Islet precursor cell (in vitro differentiated cells): Measurements from ENCODE around the gene SELENOP.
"Not testable (repeated sequence)": the region's sequence is repeated elsewhere in the genome, so short reads cannot be mapped to it uniquely, and the experiment has no call there.

ENCODE experiments used
- DNase-seq: peaks from one replicate; pipeline ENCODE4 v3.0.0-alpha.2; 2018

SELENOP gene

GRCh38 chr5:42825422-42826148 lies 13.9 kb upstream of the SELENOP start:
- no peak for DNase-seq

DNA sequence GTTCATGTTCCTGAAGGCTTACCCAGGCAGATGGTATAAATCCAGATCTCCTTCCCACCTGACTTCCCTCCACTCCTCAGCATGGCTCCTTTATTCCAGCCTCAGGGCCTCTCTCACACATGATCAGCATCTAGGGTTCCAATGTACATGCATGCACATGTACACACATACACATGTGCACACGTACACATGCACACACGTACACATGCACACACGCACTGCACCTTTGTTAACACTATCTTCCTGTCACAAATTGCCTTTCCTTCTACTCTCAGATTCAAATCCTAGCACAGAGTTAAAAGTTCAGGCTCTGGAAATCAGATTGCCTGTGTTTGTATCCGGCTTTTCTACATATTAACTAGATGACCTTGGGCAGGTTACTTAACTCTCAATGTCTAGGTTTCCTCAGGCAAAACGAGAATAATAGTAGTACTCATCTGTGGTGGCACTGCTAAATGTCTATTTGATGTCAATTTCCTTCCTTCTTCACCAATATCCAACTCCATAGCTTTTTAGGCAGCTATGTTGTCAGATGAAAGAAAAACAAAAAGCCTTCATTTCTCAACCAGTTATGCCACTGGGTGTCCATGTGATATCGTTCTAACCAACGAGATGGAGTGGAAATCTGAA lies 12.8 kb upstream of the SELENOP start:
- no peak for DNase-seq

GRCh38 chr5:42822548-42822947 lies 10.9 kb upstream of the SELENOP start:
- no peak for DNase-seq

GRCh38 chr5:42819745-42820144 lies 8.1 kb upstream of the SELENOP start:
- no peak for DNase-seq

- not testable (repeated sequence) for DNase-seq
Measured at GRCh38 chr5:42816546-42816945, 4.9 kb upstream of the SELENOP start.

DNA sequence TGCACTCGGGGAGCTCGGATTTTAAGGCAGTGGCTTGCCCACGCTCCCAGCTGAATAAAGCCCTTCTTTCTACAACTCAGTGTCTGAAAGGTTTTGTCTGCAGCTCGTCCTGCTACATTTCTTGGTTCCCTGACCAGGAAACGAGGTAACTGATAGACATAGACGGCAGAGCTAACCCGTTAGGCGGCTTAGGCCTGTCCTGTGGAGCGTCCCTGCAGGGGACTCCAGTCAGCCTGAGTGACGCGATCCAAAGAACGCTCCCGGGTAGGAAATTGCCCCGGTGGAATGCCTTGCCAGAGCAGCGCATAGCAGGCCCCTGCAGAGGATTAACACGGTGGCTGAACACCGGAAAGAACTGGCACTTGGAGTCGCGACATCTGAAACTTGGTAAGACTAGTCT lies 1.8 kb upstream of the SELENOP start:
- DNase-seq = peak; percentile 96

GRCh38 chr5:42812620-42813019 lies 928 bp upstream of the SELENOP start:
- no peak for DNase-seq

GRCh38 chr5:42810834-42811590 lies 680 bp downstream of the SELENOP start:
- no peak for DNase-seq

GRCh38 chr5:42808888-42809611 lies 2.6 kb downstream of the SELENOP start:
- DNase-seq = no peak

- no peak for DNase-seq
Measured at GRCh38 chr5:42807722-42808447, 3.8 kb downstream of the SELENOP start.

- no peak for DNase-seq
Measured at GRCh38 chr5:42806701-42807262, 4.9 kb downstream of the SELENOP start.

- DNase-seq = no peak
Measured at GRCh38 chr5:42806004-42806700, 5.5 kb downstream of the SELENOP start.

GRCh38 chr5:42804717-42805339 lies 6.9 kb downstream of the SELENOP start:
- DNase-seq = no peak

- no peak for DNase-seq
Measured at GRCh38 chr5:42801516-42802166, 10.1 kb downstream of the SELENOP start.

- DNase-seq = no peak
Measured at GRCh38 chr5:42800748-42801330, 10.9 kb downstream of the SELENOP start.

- no peak for DNase-seq
Measured at GRCh38 chr5:42799668-42800114, 12.0 kb downstream of the SELENOP start.

DNA sequence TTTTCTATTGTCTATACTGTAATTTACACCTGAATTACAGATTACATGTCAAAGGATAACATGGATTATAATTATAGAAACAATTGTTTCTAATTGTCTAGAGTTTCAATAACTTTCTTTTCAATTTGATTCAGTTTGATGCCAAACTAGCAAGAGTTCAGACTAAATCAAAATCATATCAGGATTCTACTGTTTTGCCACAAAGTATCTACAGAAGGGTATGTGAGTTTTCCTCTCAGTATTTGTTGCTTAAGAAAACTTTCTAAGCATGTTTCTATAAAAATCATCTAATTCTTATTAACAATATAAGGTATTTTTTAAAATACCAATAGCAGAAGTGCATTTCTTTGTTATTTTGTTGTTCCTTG lies 12.5 kb downstream of the SELENOP start:
- no peak for DNase-seq

DNA sequence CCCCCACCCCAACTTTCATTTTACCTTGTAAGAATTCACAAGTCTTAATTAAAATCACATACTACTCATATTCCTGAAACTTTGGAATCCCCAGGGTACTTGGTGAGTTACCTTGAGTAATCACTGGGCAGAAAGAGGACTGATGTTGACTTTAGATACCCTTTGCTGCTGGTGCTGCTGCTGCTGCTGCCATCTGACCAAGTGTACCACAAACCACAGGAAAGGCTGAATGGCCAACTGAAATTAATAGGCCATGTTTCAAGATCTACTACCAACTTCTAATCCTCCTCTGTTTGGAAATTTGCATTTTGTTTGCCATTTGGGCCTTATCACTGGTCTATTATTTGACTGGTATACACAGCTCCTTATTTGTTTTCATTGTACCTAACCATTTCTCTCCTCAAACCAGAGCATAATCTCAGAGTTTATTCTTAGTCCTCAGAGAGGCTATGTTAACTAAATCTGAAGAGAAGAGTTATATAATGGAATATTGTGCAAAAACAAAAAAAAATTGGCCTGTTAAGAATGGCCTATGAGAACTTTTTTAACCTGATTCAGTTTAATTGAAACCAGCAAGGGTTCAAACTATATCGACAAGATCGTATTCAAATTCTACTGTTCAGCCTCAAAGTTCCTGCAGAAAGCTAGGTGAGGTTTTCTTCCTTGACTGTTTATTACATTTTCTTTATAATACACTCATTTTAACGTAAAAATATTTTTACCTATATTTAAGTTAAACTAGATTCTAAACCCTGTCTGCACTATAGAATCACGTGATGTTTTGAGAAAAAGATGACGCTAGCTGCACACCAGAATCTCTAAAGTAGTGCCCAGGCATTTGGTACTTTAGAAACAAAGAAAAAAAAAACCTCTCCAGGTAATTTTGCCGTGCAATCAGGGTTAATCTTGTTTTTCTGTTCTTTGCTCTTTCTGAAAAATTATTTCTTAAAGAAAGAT lies 13.1 kb downstream of the SELENOP start:
- no peak for DNase-seq

GRCh38 chr5:42791151-42791550 lies 20.5 kb downstream of the SELENOP start:
- no peak for DNase-seq
